GM12878 (cell line): Measurements from ENCODE around the gene NEK7. TPM values are rescaled to one million over a fixed set of nuclear protein-coding genes. Genes with fewer than 3 reads are reported as not detected.
A peak's percentile ranks its signal among the peaks of the same experiment; 100 is the strongest.

Source experiments
- CHD2 ChIP-seq: IDR thresholded peaks from 2 replicates; pipeline ENCODE4 v1.6.1; 2011; ENCODE audit warnings: low read depth, low read length, improper control_type of control experiment, borderline replicate concordance
- LARP7 ChIP-seq: fragments of 450-650 bp; IDR thresholded peaks from 2 replicates; pipeline ENCODE4 v1.6.1; 2017; ENCODE audit warnings: mild to moderate bottlenecking
- POU2F2 ChIP-seq: IDR thresholded peaks from 3 replicates; pipeline ENCODE4 v1.6.1; 2011; ENCODE audit warnings: low read depth, mild to moderate bottlenecking, low read length, borderline replicate concordance
- RUNX3 ChIP-seq: IDR thresholded peaks from 2 replicates; pipeline ENCODE4 v1.6.1; 2012; ENCODE audit warnings: low read length, inconsistent platforms
- TBL1XR1 ChIP-seq: IDR thresholded peaks from 2 replicates; pipeline ENCODE4 v1.6.1; 2012; ENCODE audit warnings: low read depth, low read length, improper control_type of control experiment
- ZNF24 ChIP-seq: fragments of 450-650 bp; IDR thresholded peaks from 2 replicates; pipeline ENCODE4 v1.6.1; 2017; ENCODE audit warnings: antibody characterized with exemption, mild to moderate bottlenecking
- polyA plus RNA-seq, 11 experiments: library from polyadenylated mRNA; depleted of rRNA in 4 of 11; unstranded in 6 of 11; stranded (reverse) in 5 of 11; fragments of >200 nt; fragmentation: Nextera tagmentation in 4 of 11; fragmentation: Illumina TruSeq in 1 of 11; extraction: Ambion mirVana in 4 of 11; extraction: Trizol in 1 of 11; gene quantifications; 1 replicate in 1 of 11; 2 replicates in 10 of 11; pipeline versions ENCODE4 v1.2.1 to v1.2.3, GENCODE V29; 2011 to 2016; ENCODE audit warnings: inconsistent platforms in 2 of 11, missing spikeins in 2 of 11, low read depth in 1 of 11
- total RNA-seq, 4 experiments: library from RNA; depleted of rRNA in 3 of 4; stranded (reverse); fragments of >200 nt in 3 of 4; fragmentation: Illumina TruSeq in 1 of 4; extraction: Trizol in 1 of 4; gene quantifications; 2 replicates each; pipeline versions ENCODE4 v1.2.1 to v1.2.3, GENCODE V29; 2013 to 2021
- TF ChIP-seq, protein P1 (sequence below): fragments of 450-650 bp; IDR thresholded peaks from 2 replicates; pipeline ENCODE4 v1.6.1; 2018; ENCODE audit warnings: borderline replicate concordance, mild to moderate bottlenecking; ENCODE audit not compliant: partially characterized antibody
- TF ChIP-seq, protein P2 (sequence below): fragments of 450-650 bp; IDR thresholded peaks from 2 replicates; pipeline ENCODE4 v1.6.1; 2017; ENCODE audit warnings: low read depth, mild to moderate bottlenecking, moderate library complexity

Gene NEK7
- total and polyA plus RNA-seq, 10 of the 15 experiments (the other 5 are each of a cell fraction or from before 2014, with no cell fraction given): 9.4 to 77.7 (median 24.0) TPM

DNA sequence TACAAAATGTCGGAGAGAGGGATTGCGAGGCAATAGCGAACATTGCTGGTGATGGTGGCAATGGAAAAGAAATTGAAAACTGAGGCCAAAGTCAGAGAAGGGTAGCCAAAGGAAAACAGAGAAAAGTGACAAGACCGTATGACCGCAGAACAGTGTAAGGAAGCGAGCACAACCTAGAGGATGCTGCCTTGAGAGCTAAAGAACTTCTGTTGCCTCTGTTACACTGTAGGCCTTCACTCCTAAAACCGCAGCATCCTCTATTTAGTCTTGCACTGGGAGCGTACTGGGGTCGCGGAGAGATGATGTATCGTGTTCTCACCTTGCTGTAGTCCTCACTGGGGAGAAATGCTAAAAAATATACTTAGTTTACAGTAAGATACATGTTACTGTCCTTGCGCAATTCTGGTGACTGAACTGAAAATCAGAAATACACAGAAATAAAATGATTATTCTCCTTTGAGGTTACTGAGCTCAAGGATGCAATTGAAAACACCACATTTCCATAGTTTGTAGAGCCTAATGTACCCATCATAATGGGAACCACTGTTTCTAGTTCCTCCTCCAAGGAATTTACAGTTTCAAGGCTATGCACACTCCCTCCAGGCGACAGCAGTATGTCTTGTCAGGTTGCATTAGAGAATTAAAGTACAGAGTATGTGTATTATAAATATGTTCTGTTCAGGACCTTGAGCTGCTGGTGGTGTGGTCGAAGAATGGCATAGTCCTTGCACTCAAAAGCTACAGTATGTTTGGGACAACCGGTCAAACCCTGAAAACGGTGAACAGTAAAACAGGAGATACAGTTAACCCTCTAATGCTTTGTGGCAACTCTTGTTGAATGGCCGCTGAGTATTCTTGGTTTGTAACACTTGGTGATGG, 1.3 kb downstream of the NEK7 start (continued):
- TF ChIP-seq POU2F2 (no peak), ZNF24 (no peak), RUNX3 (peak; percentile 80), CHD2 (no peak), TBL1XR1 (no peak), LARP7 (peak; percentile 54; the same call in 1 of the 2 replicates)
- TF ChIP-seq, protein P1, sequence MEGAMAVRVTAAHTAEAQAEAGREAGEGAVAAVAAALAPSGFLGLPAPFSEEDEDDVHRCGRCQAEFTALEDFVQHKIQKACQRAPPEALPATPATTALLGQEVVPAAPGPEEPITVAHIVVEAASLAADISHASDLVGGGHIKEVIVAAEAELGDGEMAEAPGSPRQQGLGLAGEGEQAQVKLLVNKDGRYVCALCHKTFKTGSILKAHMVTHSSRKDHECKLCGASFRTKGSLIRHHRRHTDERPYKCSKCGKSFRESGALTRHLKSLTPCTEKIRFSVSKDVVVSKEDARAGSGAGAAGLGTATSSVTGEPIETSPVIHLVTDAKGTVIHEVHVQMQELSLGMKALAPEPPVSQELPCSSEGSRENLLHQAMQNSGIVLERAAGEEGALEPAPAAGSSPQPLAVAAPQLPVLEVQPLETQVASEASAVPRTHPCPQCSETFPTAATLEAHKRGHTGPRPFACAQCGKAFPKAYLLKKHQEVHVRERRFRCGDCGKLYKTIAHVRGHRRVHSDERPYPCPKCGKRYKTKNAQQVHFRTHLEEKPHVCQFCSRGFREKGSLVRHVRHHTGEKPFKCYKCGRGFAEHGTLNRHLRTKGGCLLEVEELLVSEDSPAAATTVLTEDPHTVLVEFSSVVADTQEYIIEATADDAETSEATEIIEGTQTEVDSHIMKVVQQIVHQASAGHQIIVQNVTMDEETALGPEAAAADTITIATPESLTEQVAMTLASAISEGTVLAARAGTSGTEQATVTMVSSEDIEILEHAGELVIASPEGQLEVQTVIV: no peak
- TF ChIP-seq, protein P2, sequence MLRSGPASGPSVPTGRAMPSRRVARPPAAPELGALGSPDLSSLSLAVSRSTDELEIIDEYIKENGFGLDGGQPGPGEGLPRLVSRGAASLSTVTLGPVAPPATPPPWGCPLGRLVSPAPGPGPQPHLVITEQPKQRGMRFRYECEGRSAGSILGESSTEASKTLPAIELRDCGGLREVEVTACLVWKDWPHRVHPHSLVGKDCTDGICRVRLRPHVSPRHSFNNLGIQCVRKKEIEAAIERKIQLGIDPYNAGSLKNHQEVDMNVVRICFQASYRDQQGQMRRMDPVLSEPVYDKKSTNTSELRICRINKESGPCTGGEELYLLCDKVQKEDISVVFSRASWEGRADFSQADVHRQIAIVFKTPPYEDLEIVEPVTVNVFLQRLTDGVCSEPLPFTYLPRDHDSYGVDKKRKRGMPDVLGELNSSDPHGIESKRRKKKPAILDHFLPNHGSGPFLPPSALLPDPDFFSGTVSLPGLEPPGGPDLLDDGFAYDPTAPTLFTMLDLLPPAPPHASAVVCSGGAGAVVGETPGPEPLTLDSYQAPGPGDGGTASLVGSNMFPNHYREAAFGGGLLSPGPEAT: peak; percentile 7
